LNCaP clone FGC (cell line): ENCODE measurements around the gene CYREN.
"Not testable (repeated sequence)": the region's sequence is repeated elsewhere in the genome, so short reads cannot be mapped to it uniquely, and the experiment has no call there.

Experiments used
- DNase-seq: peaks from one replicate; pipeline ENCODE4 v3.0.0-alpha.2; 2011; ENCODE audit warnings: low read depth
- H3K4me3 ChIP-seq: 2 replicates; pipeline ENCODE4 v1.5.1; 2011; ENCODE audit warnings: mild to moderate bottlenecking, low read depth, low read length, control low read depth
- CTCF ChIP-seq: IDR thresholded peaks from 2 replicates; pipeline ENCODE4 v1.5.1; 2012; ENCODE audit warnings: mild to moderate bottlenecking; ENCODE audit not compliant: control insufficient read depth, insufficient read depth; ENCODE audit errors: extremely low read depth

The CYREN gene, protein sequence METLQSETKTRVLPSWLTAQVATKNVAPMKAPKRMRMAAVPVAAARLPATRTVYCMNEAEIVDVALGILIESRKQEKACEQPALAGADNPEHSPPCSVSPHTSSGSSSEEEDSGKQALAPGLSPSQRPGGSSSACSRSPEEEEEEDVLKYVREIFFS

GRCh38 chr7:135170274-135170997 is at the start of gene CYREN:
TSS of gene CYREN (minus strand) at chr7:135170707. CDS start at chr7:135168922, 1,785 bp downstream.
- peak within 1 kb of the TSS; percentile 74 for H3K4me3 ChIP-seq
- peak; percentile 81 for DNase-seq
- peak; percentile 93 for TF ChIP-seq CTCF

DNA sequence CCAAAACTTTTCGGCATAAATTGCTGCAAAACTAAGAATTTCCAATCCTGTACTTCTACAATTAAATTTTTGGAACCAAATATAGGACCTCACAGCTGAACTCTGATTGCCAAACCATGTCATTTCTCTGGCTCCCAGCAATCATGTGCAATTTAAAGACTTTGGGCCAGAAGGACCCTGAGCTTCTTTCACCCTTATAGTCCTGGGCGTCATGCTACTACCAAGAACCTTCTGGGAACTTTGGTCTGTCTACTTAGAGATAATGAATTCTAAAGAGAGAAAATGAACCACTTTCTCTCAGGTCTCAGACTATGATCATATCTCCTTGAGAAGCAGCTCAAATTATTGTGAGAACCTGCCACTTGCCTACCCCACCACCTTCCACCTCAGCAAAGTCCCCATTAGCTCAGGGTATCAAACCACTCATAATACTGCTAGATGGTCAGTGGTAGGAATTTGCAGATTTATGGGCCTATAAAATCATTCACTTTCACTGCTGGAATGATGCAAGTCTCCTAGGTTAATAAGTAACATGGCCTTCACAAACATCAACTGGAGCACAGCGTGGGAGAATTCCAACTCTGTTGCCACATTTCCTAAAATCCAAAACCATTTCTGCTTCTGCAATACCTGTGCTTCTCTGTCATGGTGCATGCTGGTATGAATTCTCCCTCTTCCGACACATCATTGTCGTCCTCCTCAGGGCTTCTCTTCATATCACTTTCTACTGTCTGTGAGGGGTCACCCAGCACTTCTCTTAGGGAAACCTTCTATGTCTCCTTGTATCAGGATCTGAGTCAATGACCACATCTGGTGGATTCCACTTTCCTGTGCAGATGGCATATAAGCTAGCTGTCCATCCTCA is 47.4 kb upstream of the CYREN start:
- DNase-seq: peak; percentile 71

DNA sequence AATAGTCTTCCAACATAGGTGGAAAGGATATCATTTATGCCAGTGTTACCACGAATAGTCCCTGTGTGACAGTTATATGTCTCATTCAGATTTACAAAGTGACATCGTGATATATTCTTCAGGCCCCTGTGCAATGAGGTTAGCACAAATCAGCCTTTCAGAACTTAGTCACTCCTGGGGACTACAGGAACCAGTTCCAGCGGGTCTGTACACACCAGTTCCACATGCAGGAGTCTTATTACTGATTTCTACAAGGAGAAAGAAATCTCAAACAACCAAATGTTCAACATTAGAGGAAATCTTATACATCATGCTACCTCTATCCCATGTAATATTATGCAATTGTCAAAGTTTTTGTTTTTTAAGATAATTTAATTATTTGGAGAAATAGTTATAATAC is 45.2 kb upstream of the CYREN start:
- no peak for DNase-seq
- TF ChIP-seq CTCF: no peak
- H3K4me3 ChIP-seq: no peak overlapping the region

More for the DNA sequence above, 47.4 kb upstream of the CYREN start:
- H3K4me3 ChIP-seq: no peak overlapping the region
- no peak for TF ChIP-seq CTCF

GRCh38 chr7:135215180-135215579 is 44.7 kb upstream of the CYREN start:
- H3K4me3 ChIP-seq: no peak overlapping the region
- DNase-seq: no peak
- no peak for TF ChIP-seq CTCF

- no peak for DNase-seq
- TF ChIP-seq CTCF: no peak
- H3K4me3 ChIP-seq: no peak overlapping the region
These were observed 43.3 kb upstream of the CYREN start for GRCh38 chr7:135213831-135214230.

- DNase-seq: not testable (repeated sequence)
These were observed 41.6 kb upstream of the CYREN start for GRCh38 chr7:135211946-135212685.

More at GRCh38 chr7:135211946-135212685, 41.6 kb upstream of the CYREN start:
- H3K4me3 ChIP-seq: peak overlapping the region; percentile 79
